Measurements from ENCODE around the gene TUBB1. TPM values are rescaled to one million over a fixed set of nuclear protein-coding genes. Genes with fewer than 3 reads are reported as not detected.

Gene TUBB1
- polyA plus RNA-seq, 1 donor = 0.68 TPM

Other genes starting within 250 kb of the TUBB1 start
- gene GNAS-AS1, start 168.5 kb upstream of the TUBB1 start, polyA plus RNA-seq (ENCODE audit: insufficient read length) = 2.8 TPM
- gene GNAS, start 166.7 kb upstream of the TUBB1 start, polyA plus RNA-seq (ENCODE audit: insufficient read length) = 3,555 TPM
- 60.9 TPM for gene NELFCD, start 38.2 kb upstream of the TUBB1 start, polyA plus RNA-seq (ENCODE audit: insufficient read length)
- 57.3 TPM for gene CTSZ, start 12.2 kb upstream of the TUBB1 start, polyA plus RNA-seq (ENCODE audit: insufficient read length)
- 156 TPM for gene ATP5F1E, start 12.9 kb downstream of the TUBB1 start, polyA plus RNA-seq (ENCODE audit: insufficient read length)
- gene PRELID3B, start 23.4 kb downstream of the TUBB1 start, polyA plus RNA-seq (ENCODE audit: insufficient read length) = 47.0 TPM
- gene ZNF831, start 144.4 kb downstream of the TUBB1 start, polyA plus RNA-seq (ENCODE audit: insufficient read length) = 0.20 TPM

Measured in forelimb muscle (tissue), 1 donor.